GM18502 (cell line): ENCODE data around the gene TOP1.
A peak's percentile ranks its signal among the peaks of the same experiment; 100 is the strongest.

Experiments
- ATAC-seq: cut with Tn5 transposase; IDR thresholded peaks from one replicate; pipeline ENCODE4 v1.9.1; 2021; ENCODE audit warnings: mild to moderate bottlenecking; ENCODE audit not compliant: unreplicated experiment, poor library complexity

The TOP1 gene

GRCh38 chr20:41139227-41140093, 110.8 kb downstream of the TOP1 start:
- no peak for ATAC-seq

- no peak for ATAC-seq
Observed at GRCh38 chr20:41140226-41141133, 111.9 kb downstream of the TOP1 start.

- no peak for ATAC-seq
Observed at GRCh38 chr20:41141153-41141815, 112.7 kb downstream of the TOP1 start.

GRCh38 chr20:41142245-41142644, 113.6 kb downstream of the TOP1 start:
- no peak for ATAC-seq

GRCh38 chr20:41142919-41143318, 114.3 kb downstream of the TOP1 start:
- peak; percentile 43 for ATAC-seq

GRCh38 chr20:41143354-41143753, 114.7 kb downstream of the TOP1 start:
- no peak for ATAC-seq

GRCh38 chr20:41145317-41145716, 116.7 kb downstream of the TOP1 start:
- ATAC-seq = no peak

- no peak for ATAC-seq
Observed at GRCh38 chr20:41145821-41146620, 117.4 kb downstream of the TOP1 start.

GRCh38 chr20:41147767-41148191, 119.2 kb downstream of the TOP1 start:
- ATAC-seq = no peak

- no peak for ATAC-seq
Observed at GRCh38 chr20:41148942-41149341, 120.3 kb downstream of the TOP1 start.

- ATAC-seq = no peak
Observed at GRCh38 chr20:41150664-41151063, 122.0 kb downstream of the TOP1 start.

GRCh38 chr20:41151134-41151869, 122.7 kb downstream of the TOP1 start:
- no peak for ATAC-seq

- no peak for ATAC-seq
Observed at GRCh38 chr20:41152108-41152757, 123.6 kb downstream of the TOP1 start.

- no peak for ATAC-seq
Observed at GRCh38 chr20:41154436-41155176, 126.0 kb downstream of the TOP1 start.

- no peak for ATAC-seq
Observed at GRCh38 chr20:41155261-41155660, 126.6 kb downstream of the TOP1 start.

GRCh38 chr20:41158082-41158625, 129.5 kb downstream of the TOP1 start:
- no peak for ATAC-seq

GRCh38 chr20:41159547-41159946, 130.9 kb downstream of the TOP1 start:
- no peak for ATAC-seq

GRCh38 chr20:41160686-41161085, 132.1 kb downstream of the TOP1 start:
- no peak for ATAC-seq
